Measurements from ENCODE around the gene SCCPDH. TPM values are rescaled to one million over a fixed set of nuclear protein-coding genes. Genes with fewer than 3 reads are reported as not detected.

Gene SCCPDH
- total and polyA plus RNA-seq, 2 donors (not counting 3 experiments of a cell fraction or from before 2014, with no cell fraction given) = 24.4 to 37.5 TPM

- peaks cover 2 to 17% of the 10 kb centered on the region in 2 experiments for H3K36me3 ChIP-seq (ENCODE audit: control insufficient read depth in 2 of 2, extremely low read depth in 1 of 2, insufficient read depth in 2 of 2, low read length in 2 of 2)
Measured at GRCh38 chr1:246768403-246769020, 44.3 kb downstream of the SCCPDH start.

More at GRCh38 chr1:246768403-246769020, 44.3 kb downstream of the SCCPDH start:
- ChIA-PET CTCF (interaction anchor here (0.9 kb wide), 1 partner anchor 16 kb away, joined by 3 read pairs; no protein-coding TSS in a partner anchor), POLR2A (no interaction called here)
- DNase-seq (ENCODE audit: low read depth, low spot score) (no peak), FAIRE-seq (no peak)
- BruUV-seq (replicated peaks) = no TSS peak
- Histone ChIP-seq H3K4me1 (ENCODE audit: control insufficient read depth, extremely low read depth, insufficient read depth, low read length) (no peaks in the 10 kb centered on the region), H4K20me1 (replicated peaks; ENCODE audit: control insufficient read depth, extremely low read depth, insufficient read depth, low read length) (no peaks in the 10 kb centered on the region), H3K9ac (replicated peaks; ENCODE audit: extremely low read depth, insufficient read depth, low read length) (no peak overlapping the region), H3K9me3 (replicated peaks; ENCODE audit: control insufficient read depth, insufficient read depth, low read length) (no peaks in the 10 kb centered on the region), H3K27me3 (ENCODE audit: control insufficient read depth in 2 of 2, insufficient read depth in 2 of 2, low read length in 2 of 2) (no peaks in the 10 kb centered on the region), H3K4me2 (ENCODE audit: insufficient read depth, low read length) (no peak overlapping the region), H2AFZ (ENCODE audit: low read depth, low read length) (no peak overlapping the region), H3K79me2 (ENCODE audit: control insufficient read depth, insufficient read depth, low read length) (no peaks in the 10 kb centered on the region), H3K27ac (ENCODE audit: insufficient read depth, low read depth, low read length) (no peak overlapping the region), H3K9me1 (replicated peaks; ENCODE audit: control insufficient read depth, extremely low read depth, insufficient read depth, low read length) (no peaks in the 10 kb centered on the region), H3K4me3 (replicated peaks in 1 of 3; ENCODE audit: insufficient read depth in 1 of 3, low read depth in 1 of 3, low read length in 3 of 3) (no peak overlapping the region)
- no peak for TF ChIP-seq MAX (IDR thresholded peaks at IDR 0.05; ENCODE audit: insufficient read depth, insufficient read length)
- TF ChIP-seq POLR2A (IDR thresholded peaks at IDR 0.05; ENCODE audit: low read depth, low read length) = no peak
- TF ChIP-seq GATA2 (IDR thresholded peaks at IDR 0.05; ENCODE audit: insufficient read depth, insufficient read length, low read depth, low read length) = no peak
- no peak for TF ChIP-seq POLR2AphosphoS5 (IDR thresholded peaks at IDR 0.05; ENCODE audit: insufficient read depth, low read depth, low read length)
- TF ChIP-seq EZH2 (IDR thresholded peaks at IDR 0.05; ENCODE audit: borderline replicate concordance, low read depth, low read length, severe bottlenecking) = no peak
- no peak for TF ChIP-seq FOS (IDR thresholded peaks at IDR 0.05; ENCODE audit: borderline replicate concordance, insufficient read depth, low read length)
- TF ChIP-seq JUN (IDR thresholded peaks at IDR 0.05; ENCODE audit: borderline replicate concordance, insufficient read depth, insufficient read length, low read depth) = no peak
- no peak for TF ChIP-seq MYC (IDR thresholded peaks at IDR 0.05; ENCODE audit: low read depth, low read length)
- no peak for TF ChIP-seq CTCF (IDR thresholded peaks at IDR 0.05; ENCODE audit: extremely low read depth in 1 of 2, insufficient read depth in 1 of 2, low read depth in 1 of 2, low read length in 2 of 2)
- intact Hi-C loops (cut with micrococcal nuclease) (no loop called here), dilution Hi-C loops (cut with MboI; ENCODE audit: extremely low pct_ligation_motif_present, low sequenced_read_pairs) (no loop called here)
